Right renal pelvis (tissue), 4 donors: ENCODE data around the gene SLC35F3. TPM values are rescaled to one million over a fixed set of nuclear protein-coding genes. Genes with fewer than 3 reads are reported as not detected.
"Not testable (repeated sequence)": the region's sequence is repeated elsewhere in the genome, so short reads cannot be mapped to it uniquely, and the experiment has no call there.

Experiments used
- DNase-seq, 4 donors: peaks; one replicate each; pipeline ENCODE4 v3.0.0-alpha.2; 2013; ENCODE audit warnings: low read depth in 4 of 4, low spot score in 3 of 4, missing footprints in 1 of 4
- polyA plus RNA-seq, 4 donors: library from polyadenylated mRNA; unstranded; fragments of 120-200 nt; gene quantifications; one replicate each; pipeline ENCODE4 v1.2.1, GENCODE V29; 2013; ENCODE audit not compliant: insufficient read length in 4 of 4

SLC35F3 gene
- polyA plus RNA-seq, 4 donors = 0.55 to 0.93 (median 0.73) TPM

DNA sequence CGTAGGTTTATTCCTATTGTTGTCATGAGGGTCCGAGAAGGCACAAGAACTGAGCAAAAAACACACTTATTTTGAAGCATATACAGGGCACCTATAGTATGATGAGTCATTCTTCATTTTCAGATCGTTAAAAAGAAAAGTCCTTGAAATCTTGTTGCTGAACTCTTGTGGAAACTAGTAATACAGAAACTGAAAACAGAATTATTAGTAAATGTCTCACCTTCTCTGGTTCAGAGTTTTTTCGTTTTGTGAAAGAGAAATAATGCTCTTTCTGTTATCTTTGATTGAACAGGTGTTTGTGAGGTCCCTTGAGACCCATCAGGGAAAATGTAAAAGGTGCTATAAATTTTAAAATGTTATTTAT, 366.7 kb downstream of the SLC35F3 start:
- DNase-seq = no peak

DNA sequence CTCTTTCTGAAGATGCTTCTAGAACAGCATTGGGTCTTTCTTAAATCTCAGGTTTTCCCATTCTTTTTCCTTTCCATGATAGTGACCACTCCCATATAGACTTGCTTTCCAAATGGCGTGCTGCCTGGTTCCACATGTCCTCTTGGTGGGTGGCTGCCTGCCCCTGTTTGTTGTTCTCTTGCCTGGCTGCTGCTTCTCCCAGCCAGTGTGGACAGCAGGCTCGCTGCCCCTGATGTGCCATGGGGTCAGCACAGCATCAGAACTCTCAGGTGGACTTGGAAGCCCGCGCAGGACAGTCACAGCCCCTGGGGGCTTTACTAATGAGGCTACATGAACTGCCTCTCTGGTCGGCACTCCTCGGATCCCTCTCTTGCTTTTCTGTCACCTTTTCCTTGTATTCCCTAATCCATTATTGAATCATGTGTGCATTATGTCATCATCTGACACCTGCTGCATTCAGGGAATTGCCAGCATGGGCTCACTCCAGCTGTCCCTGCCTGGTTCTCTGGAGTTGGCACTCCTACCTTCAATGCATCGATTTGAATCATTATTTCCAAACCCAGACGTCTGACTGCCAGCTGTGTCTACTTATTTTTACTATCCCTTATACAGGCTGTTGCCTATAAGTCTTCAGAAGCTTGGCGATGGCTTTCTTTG, 368.3 kb downstream of the SLC35F3 start:
- no peak for DNase-seq

DNA sequence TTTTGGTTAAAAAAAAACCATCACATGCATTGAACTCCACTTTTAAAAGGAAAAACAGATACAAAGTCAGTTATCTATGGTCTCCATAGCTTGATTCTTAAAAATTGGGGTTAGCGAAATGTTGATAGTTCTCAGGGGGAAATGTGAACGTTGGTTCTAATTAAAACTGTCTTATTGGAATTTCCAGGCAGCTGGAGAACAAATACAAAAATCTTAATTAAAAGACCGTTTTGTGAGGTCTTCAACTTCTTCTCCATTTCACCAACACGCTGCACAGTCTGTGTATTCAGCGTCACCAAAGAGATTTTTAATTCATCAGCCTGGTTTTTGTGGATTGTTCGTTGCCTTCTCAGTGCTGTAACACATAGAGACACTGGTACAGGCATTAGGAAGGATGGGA, 369.5 kb downstream of the SLC35F3 start:
- no peak for DNase-seq

DNA sequence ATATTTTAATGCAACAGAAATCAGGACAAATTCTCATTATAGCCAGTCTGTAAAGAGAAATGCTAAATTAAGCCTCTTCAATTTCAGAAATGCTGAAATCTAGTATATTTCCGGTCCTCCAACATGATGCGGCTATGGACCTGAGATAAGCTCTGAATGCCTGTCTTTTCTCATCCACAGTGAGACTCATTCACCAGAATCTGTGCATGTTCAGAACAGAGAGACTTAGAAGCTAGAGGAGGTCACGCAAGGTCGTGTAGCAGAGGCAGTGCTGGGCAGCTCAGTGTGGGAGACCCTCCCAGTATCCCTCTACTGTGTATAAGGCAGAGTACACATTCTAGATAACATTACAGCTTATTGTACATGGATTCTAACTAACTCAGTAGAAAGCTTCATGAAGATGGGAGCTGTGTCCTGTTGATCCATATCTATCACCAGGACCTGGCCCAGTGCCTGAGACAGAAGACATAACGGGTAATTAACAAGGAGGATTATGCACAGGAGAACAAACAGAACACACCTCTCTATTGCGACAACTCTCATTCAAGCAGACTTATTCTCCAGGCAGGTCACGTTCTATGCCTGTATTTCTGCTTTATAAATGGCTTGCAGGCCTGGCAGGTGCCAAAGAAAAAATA, 371.8 kb downstream of the SLC35F3 start:
- DNase-seq = no peak

DNA sequence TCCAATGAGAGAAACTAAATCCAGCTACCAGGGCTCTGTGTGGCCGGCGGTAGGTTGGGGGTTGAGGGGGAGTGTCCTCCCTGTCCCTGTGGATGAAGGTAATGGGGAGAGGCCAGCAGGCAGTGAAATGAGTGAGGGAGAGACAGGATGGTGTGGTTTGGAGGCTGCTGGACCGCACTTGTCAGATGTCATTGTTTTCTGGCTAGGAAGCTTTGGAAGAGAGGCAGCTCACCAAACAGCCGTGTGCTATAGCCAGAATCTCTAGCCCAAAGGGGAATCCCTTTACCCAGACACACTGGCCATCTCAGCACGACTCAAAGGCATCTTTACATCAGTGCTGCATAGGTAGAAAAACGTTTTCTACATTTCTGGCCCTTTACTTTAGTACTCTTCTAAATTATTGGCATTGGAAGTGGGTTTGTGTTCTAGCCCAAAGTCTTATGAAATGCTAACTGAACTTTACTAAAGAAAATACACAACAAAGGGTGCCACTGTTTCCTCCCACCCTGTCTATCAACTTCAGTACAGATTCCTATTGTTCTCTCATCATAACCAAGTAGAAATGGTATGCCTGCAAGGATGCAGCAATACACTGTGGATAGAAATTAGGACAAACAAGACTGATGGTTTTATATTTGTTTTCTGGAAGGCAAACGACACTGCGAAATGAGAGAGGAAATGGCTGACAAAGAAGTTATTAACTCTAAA, 372.8 kb downstream of the SLC35F3 start:
- DNase-seq = no peak

DNA sequence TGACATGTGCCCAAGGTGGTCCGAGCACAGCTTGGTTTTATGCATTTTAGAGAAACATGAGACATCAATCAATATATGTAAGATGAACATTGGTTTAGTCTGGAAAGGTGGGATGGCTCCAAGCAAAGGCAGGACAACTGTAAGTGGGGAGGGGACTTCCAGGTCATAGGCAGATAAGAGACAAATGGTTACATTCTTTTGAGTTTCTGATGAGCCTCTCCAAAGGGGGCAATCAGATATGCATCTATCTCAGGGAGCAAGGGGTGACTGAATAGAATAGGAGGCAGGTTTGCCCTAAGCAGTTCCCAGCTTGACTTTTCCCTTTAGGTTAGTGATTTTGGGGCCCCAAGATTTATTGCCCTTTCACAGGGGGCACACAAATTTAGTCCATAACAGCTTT, 374.5 kb downstream of the SLC35F3 start:
- DNase-seq = no peak

DNA sequence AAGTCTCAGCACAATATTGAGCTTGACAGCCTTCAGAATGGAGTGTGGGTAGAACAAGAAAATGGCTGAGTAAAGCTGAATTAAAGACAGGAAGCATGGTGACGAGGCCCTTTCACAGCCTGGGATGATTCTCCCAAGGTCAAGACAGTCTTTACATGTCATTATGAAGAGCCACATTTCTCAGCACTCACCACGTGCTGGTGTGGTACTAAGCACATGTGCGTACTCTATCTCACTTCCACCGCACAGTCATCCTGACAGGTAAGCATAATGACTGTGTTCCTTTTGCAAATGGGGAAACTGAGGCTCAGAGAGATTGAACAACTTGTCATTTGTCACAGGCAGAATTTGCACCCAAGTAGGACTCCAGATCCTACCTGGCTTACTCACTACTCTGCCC, 376.0 kb downstream of the SLC35F3 start:
- no peak for DNase-seq

DNA sequence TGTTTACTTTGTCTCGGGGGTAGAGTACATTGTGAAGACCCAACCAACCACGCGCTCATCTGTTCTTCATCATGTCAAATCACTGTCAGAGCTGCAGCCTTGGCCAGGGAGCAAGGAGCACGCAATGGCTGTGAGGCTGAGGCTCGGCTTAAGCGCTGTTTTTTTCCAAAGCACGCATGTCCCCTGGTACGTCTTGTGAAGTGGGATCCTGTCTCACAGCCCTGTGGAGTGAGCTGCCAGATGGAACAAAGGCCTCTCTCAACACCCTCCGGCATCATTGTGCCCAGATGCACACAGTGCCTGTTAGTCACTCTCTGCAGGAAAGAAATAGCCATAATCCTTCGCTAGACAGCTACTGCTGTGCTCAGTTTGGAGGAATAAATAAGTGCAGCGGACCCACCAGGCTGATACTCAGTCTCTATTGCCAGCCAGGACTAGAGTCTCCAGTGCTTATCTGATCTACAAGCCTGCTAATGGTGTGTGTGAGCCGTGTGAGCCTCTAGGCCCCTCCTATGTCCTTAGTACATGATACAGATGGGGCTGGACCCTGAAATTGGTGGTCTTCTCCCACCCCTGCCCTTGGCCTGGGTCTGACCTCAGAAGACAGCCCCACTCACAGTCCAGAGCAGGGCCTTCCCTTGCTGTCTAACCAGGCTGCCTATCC, 377.5 kb downstream of the SLC35F3 start:
- DNase-seq = no peak

DNA sequence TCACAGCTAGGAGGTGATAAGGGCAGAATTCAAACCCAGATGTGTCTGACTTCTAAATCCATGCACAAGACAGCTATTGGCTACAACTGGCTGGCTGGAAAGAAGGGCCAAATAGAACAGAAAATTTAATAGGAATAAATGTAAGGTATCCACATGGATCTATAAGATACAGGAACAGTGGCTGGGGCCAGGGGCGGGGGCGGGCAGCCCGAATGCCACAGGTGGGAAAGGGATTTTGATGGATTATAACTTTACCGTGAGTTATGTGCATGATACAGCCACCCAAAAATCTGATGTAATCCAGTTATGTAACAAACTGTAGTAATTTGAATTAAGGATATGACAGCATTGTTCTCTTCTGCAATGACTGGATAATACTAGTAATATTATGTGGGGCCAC, 381.7 kb downstream of the SLC35F3 start:
- no peak for DNase-seq

DNA sequence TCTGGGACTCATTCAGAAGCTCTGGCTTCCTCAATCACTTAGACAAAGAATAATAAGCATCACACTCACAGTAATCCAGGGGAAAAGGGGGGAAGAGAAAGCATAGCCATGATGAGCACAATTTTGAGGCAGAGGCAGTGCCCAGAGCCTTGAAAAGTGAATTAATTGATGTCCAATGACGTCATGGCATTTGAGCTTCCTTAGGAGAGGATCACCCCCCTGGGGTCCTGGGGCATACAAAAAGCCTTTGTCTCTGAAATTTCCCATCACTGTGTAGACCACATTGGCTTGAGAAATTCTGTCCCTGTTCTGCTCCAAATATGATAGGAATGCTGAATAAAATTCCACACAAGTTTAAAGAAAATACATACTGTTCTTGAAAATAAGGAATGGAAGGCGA, 384.5 kb downstream of the SLC35F3 start:
- DNase-seq = no peak

DNA sequence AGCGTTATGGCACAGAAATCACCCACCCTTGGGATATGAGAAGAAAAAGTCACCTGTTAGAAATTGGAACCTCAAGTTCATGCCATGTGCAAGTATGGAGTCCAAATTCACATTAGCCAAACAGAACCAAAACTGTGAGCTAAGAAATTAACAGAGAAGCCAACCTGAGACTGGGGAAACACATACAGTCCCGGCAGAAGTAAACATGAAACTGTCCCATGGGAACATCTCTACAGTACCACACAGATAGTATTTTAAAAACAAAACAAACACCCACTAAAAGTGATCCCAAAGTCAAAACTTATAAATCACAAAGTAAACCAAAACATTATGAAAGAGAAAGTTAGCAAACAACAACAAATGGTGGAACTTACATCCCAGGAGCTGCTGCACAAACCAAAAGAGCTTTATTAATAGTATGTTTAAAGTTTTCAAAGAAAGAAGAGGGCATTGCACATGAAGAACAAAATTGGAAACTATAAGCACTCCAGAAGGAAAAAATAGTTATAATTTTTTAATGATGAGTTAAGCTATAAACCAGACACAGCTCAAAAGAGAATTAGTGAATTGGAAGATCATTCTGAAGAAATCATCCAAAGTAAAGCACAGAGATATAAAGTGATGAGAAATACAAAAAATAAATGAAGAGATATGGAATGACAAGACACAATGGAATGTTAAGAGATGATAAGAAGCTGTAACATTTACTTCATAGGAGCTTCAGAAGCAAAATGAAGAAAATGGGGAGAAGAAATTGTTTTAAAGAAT, 385.2 kb downstream of the SLC35F3 start:
- DNase-seq = no peak

DNA sequence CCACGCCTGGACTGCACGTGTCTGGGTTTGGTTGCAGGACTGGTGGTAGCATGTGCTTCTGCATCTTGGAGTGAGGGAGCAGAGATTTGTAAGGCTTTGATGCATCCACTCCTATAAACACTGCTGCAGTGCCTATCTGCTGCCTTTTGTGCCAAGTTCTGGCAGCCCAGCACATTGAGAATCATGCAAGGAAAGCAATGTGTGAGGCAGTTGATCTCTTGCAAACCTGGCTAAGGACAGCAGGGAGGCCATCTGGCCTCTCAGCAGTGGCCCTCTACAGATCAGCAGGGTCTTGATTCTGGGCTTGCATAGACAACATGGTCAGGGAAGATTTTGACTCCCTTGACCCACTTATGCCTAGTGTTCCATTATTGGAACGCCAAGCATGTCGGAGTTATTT, 387.5 kb downstream of the SLC35F3 start:
- DNase-seq = no peak

DNA sequence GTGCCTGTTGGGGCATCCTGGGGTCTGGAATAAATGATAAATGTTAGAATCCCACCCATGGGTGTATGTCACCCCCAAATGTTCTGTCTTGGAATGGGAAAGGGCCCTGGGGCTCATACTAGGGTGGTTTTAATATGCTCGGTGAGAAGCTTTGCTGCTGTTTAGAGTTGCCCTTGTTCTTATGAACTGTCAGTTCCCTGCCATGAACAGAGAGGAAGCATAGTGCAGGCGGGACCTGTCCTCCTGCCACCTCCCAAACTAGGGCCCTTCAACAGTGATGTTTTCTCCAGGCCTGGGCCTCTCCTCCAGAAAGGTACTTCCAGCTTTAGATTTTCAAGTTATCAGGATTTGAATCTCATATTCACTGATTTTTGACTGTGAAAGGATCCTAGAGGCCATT, 388.1 kb downstream of the SLC35F3 start:
- no peak for DNase-seq

DNA sequence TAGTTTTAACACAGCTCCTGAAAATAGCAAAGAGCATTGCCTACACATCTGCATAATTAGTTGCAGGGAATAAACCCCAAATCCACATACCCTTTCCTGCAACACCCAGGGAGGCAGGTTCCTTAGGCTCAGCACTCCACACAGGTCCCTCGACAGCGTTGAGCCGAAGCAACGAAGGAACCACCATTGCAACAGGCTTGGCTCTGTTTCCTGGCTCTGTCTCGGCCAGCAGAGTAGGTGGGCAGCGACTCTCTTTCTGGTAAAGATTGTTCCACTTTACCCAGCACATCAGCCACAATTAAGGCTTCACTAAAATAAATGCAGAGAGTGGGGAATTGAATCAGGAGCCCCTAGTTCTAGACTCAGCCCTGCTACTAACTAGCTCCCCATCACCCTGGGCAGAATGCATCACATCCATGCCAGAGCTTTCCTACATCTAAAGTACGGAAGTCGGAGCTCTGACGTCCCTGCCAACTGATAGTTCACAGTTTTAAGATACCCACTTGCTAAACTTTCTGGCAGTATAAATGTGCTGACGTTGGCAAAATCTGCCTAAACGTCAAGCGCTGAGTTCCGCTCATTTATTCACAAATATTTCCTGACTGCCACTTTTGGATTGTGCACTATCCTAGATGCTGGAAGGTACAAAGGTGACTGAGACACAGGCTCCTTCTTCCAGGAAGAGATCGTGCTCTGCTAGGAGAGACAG, 389.8 kb downstream of the SLC35F3 start:
- no peak for DNase-seq

DNA sequence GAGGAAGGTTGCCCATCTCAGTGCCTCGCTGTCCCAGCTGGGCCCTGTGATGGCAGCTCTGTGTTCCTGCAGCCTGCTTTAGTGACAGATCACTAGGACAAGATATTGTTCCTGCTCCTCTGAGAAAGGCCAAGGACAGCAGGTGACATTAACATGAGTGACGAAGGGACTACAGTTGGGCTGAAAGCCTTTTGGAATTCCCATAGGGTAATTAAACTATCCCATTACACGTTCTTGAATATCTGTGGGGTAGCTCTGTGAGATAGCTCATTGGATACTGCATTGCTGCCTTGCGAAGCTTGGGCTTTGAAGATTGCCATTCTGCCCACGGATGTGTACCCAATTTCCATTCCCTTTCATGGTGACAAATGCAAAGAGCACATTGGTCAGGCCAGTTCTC, 390.6 kb downstream of the SLC35F3 start:
- no peak for DNase-seq

DNA sequence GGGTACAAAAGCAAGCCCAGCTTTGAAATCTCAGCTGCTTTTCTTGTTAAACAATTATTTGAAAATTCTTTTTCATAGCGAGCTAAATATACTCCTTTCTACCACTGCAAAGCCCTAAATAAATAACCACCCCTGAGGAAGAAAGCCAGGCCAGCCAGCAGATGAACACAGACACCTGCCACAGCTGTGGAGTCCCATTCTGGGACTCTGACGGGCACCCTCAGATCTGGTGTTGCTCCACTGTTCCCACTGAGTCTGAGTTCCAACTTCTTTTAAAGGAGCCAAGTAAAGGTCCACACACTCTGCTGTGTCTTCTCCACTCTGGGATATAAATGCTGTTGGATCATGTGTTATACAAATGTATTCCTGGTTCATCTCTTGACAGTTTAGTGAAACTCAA, 391.1 kb downstream of the SLC35F3 start:
- DNase-seq = no peak

DNA sequence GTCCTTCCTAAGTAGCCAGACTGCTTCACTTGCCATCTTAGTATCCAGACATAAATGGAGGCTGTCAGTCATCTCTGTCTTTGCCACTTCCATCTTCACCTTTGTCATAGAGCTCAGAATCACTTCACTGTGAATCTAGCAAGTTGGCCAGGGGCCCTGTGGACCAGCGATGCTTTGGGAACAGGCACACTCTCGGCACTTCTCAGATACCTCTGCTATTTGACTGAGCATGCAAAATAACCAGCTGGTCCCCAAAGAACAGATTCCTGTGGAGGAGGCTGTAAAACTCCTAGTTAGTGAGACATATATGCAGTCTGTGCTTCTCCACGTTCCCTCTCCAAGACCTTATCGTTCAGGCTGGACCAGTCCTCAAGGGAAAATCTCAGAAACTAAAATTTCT, 392.0 kb downstream of the SLC35F3 start:
- no peak for DNase-seq

DNA sequence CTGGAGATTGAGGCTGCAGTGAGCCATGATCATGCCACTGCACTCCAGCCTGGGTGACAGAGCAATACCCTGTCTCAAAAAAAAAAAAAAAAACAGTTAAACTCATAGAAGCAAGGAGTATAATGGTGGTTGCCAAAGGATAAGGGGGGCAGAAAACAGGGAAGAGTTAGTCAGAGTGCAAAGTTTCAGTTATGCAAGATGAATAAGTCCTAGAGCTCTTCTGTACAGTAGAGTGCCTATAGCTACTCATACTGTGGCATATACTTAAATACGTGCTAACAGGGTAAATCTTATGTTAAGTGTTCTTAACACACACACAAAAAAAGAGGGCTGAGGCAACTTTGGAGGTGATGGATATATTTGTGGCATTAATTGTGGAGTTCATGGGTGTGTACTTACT, 393.2 kb downstream of the SLC35F3 start:
- DNase-seq = no peak

DNA sequence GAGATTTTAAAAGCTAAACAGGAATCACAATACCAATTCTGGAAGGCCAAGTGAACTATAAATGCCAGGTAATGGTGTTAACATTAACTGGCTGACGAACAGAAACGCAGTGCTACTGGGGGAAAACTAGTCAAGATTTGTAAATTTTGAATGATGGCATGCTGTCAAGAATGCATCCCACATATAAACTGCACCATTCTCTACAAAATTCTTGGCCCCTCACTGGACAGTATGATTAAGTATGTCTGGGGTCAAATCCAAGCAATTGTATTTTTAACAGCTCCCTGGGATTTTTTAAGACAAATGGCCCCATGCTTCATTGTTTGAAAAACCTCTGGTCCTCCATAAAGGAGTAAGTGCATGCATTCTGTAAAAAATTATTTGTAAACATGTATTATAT, 395.6 kb downstream of the SLC35F3 start:
- no peak for DNase-seq

DNA sequence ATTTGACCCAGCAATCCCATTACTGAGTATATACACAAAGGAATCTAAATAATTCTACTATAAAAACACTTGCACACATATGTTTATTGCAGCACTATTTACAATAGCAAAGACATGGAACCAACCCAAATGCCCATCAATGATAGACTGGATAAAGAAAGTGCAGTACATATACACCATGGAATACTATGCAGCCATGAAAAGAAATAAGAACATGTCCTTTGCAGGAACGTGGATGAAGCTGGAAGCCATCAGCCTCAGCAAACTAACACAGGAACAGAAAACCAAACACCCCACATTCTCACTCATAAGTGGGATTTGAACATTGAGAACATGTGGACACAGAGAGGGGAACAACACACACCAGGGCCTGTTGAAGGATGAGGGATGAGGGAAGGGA, 397.2 kb downstream of the SLC35F3 start:
- not testable (repeated sequence) for DNase-seq
